Measurements from ENCODE around the gene GINS1.

GINS1 gene

DNA sequence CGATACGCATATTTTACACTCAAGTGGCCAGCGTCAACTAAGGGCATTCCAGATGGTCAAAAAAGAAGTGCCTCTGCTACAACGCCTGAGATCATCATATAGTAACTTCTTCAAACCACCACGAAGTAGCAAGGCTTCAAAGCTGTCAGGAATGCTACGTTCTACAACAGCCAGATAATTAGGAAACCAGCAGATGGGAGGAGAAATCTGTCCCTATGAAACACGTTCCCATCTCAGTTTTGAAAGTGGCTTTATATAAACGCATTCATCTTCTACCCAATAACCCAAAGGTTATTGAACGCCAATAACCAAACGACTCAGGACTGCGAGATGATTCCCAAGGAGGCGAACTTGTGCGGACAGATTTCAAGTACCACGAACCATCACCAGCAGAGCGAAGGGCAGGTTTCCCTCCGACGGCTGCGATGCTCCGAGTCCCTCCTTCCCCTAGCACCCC is 18.0 kb upstream of the GINS1 start:
- in situ Hi-C loops (cut with MboI; ENCODE audit: low sequenced_read_pairs): no loop called here

DNA sequence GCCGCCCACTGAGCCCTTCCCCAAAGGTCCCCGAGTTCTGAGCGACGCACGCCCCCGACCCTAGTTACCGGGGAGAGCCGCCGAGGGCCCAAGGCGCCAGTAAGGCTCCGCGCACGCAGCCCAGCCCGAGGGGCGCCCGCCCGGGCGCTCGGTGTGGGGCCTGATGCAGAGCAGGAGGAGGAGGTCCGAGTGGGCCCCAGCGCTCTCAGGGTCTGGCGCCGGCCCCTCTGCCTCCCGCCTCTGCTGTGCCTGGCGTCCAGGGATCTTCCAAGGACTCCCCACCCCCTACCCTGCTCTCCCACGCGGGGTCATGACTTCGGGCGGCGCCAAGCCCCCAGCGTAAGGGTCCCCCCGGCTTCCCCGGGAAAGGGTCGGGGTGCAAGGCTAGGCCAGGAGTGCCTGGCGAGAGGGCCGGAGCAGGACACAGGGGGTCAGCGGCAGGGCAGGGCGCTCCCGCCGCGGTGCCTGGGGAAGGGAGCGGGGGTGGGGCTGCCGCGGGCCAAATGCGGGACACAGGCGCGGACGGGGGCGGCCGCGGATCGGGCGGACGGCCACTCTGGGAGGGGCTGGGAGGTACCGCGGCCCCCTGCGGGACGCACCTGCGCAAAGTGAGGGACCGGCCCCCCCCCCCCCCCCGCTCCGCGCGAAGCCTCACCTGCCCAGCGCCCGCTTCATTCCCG is 17.5 kb upstream of the GINS1 start:
- in situ Hi-C loops (cut with MboI; ENCODE audit: low sequenced_read_pairs): loop anchor here (10.0 kb wide), 1 partner anchor 85 kb away; no protein-coding TSS in a partner anchor

DNA sequence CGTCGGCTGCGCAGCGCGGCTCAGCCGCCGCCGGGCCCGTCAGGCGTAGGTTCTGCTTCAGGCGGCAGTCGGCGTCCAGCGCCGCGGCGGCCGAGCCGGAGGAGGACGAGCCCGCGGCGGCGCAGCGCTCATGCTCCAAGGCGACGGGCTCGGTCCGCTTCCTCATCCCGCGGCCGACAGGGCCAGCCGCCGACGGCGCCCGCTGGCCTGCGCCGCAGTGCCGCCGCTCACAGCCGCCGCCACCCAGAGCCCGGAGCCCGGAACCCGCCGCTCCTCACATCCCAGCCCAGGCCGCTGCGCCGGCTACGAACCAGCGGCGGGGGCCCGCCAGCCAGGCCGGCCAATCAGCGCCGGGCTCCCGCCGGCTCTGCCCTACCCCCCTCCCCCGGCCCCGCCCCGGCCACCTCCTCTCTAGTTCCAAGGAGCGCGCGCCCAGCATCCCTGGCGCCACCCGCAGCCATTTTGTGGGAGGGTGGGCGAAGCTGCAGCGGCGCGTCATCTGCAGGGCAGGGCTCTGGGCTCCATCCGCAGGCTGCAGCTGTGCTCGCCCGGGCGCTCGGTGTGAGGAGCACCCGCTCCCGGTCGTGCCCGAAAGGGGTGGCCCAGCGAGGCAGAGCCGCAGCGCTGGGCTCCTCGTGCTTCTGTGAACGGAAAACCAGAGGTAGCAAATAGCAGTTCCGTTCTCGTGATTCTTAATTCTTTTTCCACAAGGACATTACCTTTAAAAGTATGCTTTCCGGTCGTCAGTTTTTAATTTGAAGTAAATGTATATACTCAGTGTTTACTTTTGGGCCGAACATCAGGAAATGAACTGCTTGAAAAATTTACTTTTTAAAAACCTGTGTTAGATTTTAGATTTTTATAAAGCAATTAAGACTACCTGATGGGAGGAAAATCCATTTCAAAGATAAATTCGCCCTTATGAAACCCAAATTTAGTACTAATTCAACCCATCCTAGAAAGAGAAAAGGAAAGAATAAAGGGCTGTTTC is 16.6 kb upstream of the GINS1 start, which contains the start of gene ABHD12:
ABHD12 (minus strand) TSS at position 298 of the 991 bp plus-strand sequence; CDS start at position 166, 132 bp downstream.
- in situ Hi-C loops (cut with MboI; ENCODE audit: low sequenced_read_pairs): loop anchor here (10.0 kb wide), 1 partner anchor 86 kb away; no protein-coding TSS in a partner anchor

DNA sequence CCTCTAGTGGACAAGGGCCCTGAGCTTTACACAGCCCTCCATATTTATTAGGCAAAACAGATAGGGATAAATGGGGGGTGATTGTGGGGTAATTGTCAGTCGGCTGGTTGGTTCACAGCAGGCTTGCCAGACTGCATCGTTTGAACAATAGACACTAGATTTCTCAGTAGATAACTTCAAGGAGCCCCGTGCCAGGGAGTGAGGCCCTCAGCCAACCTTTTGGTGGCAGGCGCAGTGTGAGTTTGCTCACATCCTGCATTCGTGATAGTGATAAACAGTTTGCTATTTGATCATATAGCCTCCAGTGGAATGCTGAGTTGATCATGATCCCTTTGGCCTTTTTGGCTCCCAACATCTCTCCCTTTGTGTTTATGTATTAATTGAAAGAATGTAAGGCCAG is 13.2 kb upstream of the GINS1 start:
- in situ Hi-C loops (cut with MboI; ENCODE audit: low sequenced_read_pairs): loop anchor here (10.0 kb wide), 1 partner anchor 89 kb away; no protein-coding TSS in a partner anchor

DNA sequence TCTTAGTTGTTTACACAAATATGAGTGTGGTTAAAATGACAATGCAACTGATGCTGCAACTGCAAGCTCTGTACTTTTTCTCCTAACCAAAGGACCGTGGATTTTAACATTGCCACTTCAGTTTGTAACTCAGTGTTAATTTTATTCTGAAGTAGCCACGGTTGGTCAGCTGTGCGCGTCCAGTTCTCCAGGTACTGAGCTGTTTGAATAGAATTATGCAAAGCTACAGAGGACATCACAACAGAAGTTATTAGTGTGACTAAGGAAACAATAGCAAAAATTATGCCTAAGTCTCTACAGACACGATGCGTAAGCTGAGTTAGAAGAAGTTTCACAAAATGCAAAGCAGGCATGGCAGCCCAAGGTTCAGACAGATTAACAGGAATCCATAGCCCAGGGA is 12.5 kb upstream of the GINS1 start:
- in situ Hi-C loops (cut with MboI; ENCODE audit: low sequenced_read_pairs): loop anchor here (10.0 kb wide), 1 partner anchor 90 kb away; no protein-coding TSS in a partner anchor

DNA sequence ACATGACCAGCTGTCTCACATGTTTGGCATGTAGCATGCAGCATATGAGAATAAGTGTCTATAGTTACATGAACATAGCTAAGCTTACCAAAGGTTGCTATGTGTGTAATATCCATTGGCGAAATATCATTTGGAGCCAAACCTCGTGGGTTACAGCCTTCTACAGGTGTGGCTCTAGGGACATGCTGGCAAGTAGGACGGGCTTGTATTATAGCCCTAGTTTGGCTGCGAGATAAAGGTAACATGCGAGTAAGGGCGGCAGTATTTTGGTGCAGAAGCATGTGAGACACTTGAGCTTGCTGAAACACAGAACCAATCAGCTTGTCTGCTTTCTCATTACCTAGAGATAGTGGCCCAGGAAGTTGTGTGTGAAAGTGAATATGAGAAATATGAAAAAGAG is 10.4 kb upstream of the GINS1 start:
- in situ Hi-C loops (cut with MboI; ENCODE audit: low sequenced_read_pairs): loop anchor here (10.0 kb wide), 1 partner anchor 92 kb away; no protein-coding TSS in a partner anchor

DNA sequence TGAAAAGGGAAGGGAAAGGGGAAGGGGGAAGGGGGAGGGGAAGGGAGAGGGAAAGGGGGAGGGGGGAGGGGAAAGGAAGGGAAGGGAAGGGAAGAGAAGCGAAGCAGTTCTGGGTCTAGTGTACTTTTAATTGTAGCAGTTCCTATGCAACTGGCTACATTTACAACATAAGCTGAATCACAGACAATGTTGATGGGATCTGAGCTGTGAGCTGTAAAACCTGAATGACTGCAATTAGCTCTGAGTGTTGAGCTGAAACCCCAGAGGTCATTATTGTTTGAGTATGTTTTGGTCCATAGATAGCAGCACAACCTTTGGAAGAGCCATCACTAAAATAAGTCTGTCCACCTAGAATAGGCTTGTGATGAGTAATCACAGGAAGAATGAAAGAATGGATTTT is 9.7 kb upstream of the GINS1 start:
- in situ Hi-C loops (cut with MboI; ENCODE audit: low sequenced_read_pairs): loop anchor here (10.0 kb wide), 1 partner anchor 93 kb away; no protein-coding TSS in a partner anchor

DNA sequence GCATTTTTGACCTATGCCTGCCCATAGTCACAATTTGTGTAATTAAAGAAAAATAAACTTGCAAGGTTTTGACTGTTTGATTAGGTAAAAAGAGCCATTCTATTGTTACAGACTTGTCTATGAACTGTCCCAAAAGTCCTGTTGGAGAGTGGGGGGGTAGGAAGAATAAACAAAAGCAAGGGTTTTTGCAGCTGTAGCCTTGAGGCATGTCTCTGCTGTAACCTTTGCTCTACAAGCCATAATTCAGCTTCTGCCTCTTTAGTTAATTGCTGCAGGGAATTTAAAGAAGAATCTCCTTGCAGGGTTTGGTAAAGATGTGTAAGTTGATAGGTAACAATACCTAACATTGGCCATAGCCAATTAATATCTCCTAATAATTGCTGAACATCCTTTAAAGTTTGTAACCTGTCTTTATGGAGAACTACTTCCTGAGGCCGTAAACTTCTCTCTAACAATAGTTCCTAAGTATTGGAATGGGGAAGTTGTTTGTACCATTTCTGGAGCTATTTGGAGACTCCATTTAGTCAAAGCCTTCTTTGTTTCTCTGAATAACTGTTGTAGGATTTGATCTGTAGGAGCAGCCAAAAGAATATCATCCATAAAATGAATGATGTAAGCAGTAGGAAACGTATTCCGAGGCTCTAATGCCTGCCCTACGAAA is 9.0 kb upstream of the GINS1 start:
- in situ Hi-C loops (cut with MboI; ENCODE audit: low sequenced_read_pairs): loop anchor here (10.0 kb wide), 1 partner anchor 94 kb away; no protein-coding TSS in a partner anchor

DNA sequence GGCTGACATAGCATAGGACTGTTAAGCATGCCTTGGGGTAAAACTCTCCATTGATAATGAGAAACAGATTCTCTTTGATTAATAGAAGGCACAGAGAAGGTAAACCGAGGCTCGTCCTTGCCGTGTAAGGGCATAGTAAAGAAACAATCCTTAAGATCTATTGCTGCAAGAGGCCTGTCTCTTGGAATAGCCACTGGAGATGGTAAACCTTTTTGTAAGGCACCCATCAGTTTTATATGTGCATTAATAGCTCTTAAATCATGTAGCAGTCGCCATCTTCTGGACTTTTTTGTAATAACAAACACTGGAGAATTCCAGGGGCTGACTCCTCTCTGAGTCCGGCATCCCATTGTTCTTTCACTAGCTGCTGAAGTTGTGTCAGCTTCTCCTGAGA is 8.4 kb upstream of the GINS1 start:
- in situ Hi-C loops (cut with MboI; ENCODE audit: low sequenced_read_pairs): loop anchor here (10.0 kb wide), 1 partner anchor 94 kb away; no protein-coding TSS in a partner anchor

DNA sequence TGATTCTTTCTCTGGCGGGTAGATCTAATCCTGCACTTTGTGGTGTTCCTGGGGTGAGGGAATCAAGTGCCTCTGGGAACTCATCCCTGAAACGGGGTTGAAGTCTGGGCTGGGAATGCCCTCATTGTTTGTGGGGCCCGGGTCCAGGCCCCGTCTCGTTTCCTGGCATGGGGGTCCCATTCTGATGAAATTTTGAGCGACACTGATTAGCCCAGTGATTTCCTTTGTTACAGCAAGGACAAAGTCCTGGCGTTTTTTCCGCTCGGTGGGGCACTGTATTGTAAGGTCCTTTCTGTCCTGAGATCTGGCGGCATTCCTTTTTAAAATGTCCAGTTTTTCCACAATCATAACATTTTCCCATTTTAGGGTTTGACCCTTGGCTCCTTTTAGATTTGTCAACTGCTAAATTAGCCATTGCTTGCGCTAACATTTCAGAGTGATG is 7.2 kb upstream of the GINS1 start:
- in situ Hi-C loops (cut with MboI; ENCODE audit: low sequenced_read_pairs): loop anchor here (10.0 kb wide), 1 partner anchor 406 kb away; the partner anchor contains the start of gene APMAP

DNA sequence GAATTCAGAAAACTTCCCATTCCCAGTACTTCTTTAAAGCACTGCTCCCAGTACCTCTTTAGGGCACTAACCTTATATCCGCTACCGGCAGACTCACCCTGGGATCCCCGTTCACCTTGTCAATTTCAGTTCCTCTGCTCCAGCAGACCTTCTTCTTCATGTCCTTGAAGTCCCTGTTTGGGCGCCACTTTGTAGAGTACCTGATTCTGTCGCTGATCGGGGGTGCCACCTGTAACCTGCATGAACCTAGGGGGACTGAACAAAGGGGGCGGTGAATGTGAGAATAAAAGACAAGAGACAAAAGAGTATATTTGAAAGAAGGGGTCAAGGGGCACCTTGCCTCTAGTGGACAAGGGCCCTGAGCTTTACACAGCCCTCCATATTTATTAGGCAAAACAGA is 4.9 kb upstream of the GINS1 start:
- in situ Hi-C loops (cut with MboI; ENCODE audit: low sequenced_read_pairs): loop anchor here (10.0 kb wide), 1 partner anchor 408 kb away; the partner anchor contains the start of gene APMAP

DNA sequence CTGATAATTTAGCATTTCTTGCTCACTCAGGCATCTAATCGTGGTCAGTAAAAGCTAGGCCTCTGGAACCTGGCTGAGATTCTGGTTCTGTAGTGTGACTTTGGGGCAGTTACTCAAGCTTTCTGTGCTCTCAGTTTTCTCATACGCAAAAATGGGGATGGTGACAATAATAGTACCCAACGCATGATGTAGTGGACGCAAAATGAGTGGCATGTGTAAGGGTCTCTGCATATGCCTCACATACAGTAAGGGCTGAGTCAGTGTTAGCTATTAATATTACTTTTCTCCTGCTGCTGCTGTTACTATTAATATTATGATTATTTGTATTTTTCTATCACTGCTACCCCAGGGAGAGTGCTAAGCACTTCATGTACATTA is 686 bp downstream of the GINS1 start:
- in situ Hi-C loops (cut with MboI; ENCODE audit: low sequenced_read_pairs): loop anchor here (10.0 kb wide), 1 partner anchor 413 kb away; the partner anchor contains the start of gene APMAP

DNA sequence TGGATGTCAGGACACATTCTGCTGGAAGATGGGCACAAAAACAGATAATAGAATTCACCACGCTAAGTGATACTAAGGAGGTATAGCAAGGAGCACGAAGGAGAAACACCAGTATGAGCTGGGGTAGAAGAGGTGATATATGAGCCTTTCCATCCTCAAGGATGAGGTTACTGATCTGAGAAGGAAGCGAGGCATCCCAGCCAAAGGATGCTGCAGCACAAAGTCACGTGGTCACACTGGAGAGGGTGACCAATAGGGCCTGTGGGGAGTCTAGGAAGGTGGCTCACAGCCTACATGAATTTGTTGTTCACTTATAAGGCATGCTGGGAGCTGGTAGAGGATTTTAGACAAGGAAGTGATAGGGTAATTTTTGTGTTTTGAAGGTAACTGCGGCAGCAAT is 1.4 kb downstream of the GINS1 start:
- in situ Hi-C loops (cut with MboI; ENCODE audit: low sequenced_read_pairs): loop anchor here (10.0 kb wide), 1 partner anchor 414 kb away; the partner anchor contains the start of gene APMAP

DNA sequence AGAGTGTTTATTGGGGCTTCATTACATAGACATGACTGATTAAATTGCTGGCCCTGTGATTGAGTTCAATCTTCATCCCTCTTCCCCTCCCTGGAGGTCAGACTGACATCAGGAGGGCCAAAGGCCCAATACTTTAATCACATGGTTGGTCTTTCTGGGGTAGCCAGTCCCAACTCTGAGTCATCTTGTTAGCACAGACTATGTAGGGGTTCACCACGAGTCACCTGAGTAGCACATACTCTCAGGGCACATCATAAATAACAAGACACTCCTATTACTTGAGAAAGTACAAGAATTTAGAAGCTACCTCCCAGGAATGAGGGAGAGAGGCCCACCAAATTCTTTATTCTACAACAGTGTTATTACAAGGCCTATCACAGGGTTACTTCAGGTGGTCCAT is 11.3 kb downstream of the GINS1 start:
- in situ Hi-C loops (cut with MboI; ENCODE audit: low sequenced_read_pairs): no loop called here

DNA sequence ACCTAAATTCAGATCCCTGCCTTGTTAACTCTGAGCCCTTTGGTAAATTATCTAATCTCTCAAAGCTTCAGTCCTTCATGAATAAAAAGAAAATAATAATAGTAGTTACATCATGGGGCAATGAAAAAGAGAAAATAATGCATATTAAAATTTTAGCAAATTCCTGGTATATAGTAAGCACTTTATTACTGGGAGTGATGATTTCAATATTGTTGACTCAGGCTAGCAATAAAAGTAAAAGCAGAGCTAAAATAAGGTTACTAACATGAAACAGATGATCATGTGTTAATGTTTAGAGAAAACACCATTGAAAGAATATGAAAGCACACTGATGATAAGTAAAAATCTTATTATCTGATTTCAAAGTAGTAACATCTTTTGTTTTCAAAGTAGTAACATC is 13.6 kb downstream of the GINS1 start:
- in situ Hi-C loops (cut with MboI; ENCODE audit: low sequenced_read_pairs): no loop called here

DNA sequence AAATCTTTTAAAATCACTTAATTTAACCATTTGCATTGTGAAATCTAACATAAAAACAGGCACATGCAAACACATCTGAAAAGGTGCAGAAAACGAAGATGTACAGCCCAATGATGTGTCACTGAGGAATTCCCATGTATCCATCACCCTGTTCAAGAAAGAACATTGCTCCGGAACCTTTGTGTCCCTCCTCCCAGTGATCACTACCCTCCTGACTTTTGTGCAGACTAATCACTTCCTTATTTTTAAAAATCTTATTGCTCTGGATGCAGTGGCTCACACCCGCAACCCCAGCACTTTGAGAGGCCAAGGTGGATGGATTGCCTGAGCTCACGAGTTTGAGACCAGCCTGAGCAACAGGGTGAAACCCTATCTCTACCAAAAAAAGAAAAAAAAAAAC is 14.6 kb downstream of the GINS1 start:
- in situ Hi-C loops (cut with MboI; ENCODE audit: low sequenced_read_pairs): no loop called here

DNA sequence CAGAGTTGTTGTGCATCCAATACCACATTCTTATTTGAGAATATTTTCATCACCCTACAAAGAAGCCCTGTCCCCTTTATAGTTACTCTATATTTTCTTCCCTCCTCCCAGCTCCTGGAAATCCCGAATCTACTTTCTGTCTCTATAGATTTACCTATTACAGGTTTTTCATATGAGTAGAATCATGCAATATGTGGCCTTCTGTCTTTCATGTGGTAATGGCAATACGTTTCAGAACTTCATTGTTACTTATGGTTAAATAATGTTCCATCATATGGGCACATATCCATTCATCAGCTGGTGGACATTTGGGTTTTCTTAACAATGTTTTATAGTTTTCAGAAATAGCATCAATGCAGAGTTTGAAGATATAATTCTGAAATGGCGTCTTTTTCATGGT is 17.1 kb downstream of the GINS1 start:
- in situ Hi-C loops (cut with MboI; ENCODE audit: low sequenced_read_pairs): no loop called here

DNA sequence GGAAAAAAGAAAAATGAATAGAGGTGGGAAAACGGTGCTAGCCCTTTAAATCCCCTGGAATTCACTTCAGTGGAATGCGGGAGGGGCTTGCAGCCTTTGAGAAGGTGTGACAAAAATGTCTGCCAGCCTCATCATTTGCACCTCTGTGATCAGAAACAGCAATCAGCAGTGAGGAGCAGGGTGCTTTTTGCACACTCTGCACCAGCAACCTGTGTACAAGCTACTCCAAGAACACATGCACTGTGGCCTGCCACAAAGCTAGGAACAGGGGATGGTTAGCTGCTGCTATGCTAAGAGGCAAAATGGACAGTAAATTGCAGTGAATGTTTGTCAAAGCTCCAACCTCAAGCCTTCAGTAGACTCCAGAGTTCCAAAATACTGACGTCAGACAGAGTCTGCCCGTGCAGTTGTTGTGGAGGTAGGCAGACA is 29.7 kb downstream of the GINS1 start:
- in situ Hi-C loops (cut with MboI; ENCODE audit: low sequenced_read_pairs): no loop called here

DNA sequence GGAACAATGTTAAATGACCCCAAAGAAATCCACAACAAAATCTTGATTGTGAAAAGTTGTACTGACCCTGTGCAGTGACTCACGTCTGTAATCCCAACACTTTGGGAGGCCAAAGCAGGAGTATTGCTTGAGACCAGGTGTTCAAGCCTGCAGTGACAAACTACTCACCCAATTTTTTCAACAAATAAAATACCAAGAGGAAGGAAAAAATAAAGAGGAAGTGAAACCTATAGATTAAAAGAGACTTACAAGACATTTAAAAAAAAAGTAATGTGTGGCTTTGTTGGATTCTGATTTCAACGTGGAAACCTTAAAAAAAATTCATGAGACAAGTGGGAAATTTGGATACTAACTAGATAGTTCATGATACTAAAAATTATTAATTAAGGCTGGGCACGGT is 31.9 kb downstream of the GINS1 start:
- in situ Hi-C loops (cut with MboI; ENCODE audit: low sequenced_read_pairs): no loop called here

DNA sequence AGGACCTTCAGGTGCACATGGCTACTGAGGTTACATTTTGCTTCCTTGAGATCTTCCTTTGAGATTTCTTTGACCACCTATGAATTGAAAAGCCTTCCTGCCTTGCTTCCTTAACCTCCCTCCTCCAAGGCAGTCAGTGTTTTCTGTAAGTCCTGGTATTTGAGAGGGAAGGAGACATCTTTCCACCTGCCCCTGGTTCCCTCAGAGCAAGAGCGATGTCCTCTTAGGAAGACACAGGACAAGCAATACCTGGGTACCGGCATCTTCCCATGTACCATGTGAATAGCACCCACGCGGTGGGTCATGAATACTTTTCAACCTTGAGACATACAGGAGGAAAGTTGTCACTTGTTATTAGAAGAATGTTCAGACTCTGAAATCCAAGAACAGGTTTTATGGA is 37.1 kb downstream of the GINS1 start:
- in situ Hi-C loops (cut with MboI; ENCODE audit: low sequenced_read_pairs): no loop called here

Data from HL-60/S4 treated with retinoic acid at 250 ng/mL for 4 days and 3 days (cell line).